HEK293 (cell line): ENCODE measurements around the gene FRMD3.

Experiments used
- CTCF ChIA-PET: fragments of 350-600 bp; formaldehyde crosslinking; extraction: SDS; loops from one replicate; lab custom pipeline; 2021; ENCODE audit warnings: antibody characterized with exemption; lab: Yijun Ruan, JAX
- POLR2A ChIA-PET: fragments of 300-600 bp; formaldehyde crosslinking; extraction: SDS; loops from one replicate; lab custom pipeline; 2020; ENCODE audit warnings: antibody characterized with exemption, inconsistent platforms; lab: Yijun Ruan, JAX
- H3K27ac ChIP-seq: fragments of 200-500 bp; sonication (Bioruptor generic); 2 replicates; pipeline ENCODE4 v1.5.1; 2014; ENCODE audit warnings: low read depth, low read length, control low read depth, inconsistent platforms; ENCODE audit errors: extremely low read depth
- H3K36me3 ChIP-seq, 2 experiments: fragments of 200-500 bp in 1 of 2; sonication (Bioruptor generic) in 1 of 2; 1 replicate in 1 of 2; 2 replicates in 1 of 2; pipeline ENCODE4 v1.5.1; 2014 to 2017; ENCODE audit warnings: inconsistent platforms in 2 of 2, low read length in 2 of 2; ENCODE audit not compliant: control insufficient read depth in 2 of 2, insufficient read depth in 1 of 2
- H3K4me1 ChIP-seq: fragments of 200-500 bp; sonication (Bioruptor generic); 2 replicates; pipeline ENCODE4 v1.5.1; 2014; ENCODE audit warnings: mild to moderate bottlenecking, low read length, inconsistent platforms; ENCODE audit not compliant: control insufficient read depth, insufficient read depth
- H3K4me3 ChIP-seq: 2 replicates; pipeline ENCODE4 v1.5.1; 2011; ENCODE audit warnings: low read depth, mild to moderate bottlenecking, control low read depth, low read length, moderate library complexity
- H3K9me3 ChIP-seq: fragments of 200-500 bp; sonication (Bioruptor generic); 2 replicates; pipeline ENCODE4 v1.5.1; 2014; ENCODE audit warnings: low read depth, low read length, inconsistent platforms; ENCODE audit not compliant: control insufficient read depth, insufficient read depth
- GLIS1 ChIP-seq: fragments of 450-650 bp; formaldehyde crosslinking; IDR thresholded peaks from 2 replicates; pipeline ENCODE4 v1.5.1; 2016; ENCODE audit warnings: missing biosample characterization, missing genetic modification characterization
- KLF1 ChIP-seq: fragments of 450-650 bp; formaldehyde crosslinking; IDR thresholded peaks from 2 replicates; pipeline ENCODE4 v1.5.1; 2016; ENCODE audit warnings: missing biosample characterization, missing genetic modification characterization
- KLF9 ChIP-seq: fragments of 450-650 bp; formaldehyde crosslinking; IDR thresholded peaks from 2 replicates; pipeline ENCODE4 v1.5.1; 2016; ENCODE audit warnings: missing biosample characterization, missing genetic modification characterization, low read depth
- MEIS1 ChIP-seq: sonication (generic); formaldehyde crosslinking; IDR thresholded peaks from 2 replicates; pipeline ENCODE4 v1.8.1; 2022; ENCODE audit warnings: missing genetic modification reagents, mild to moderate bottlenecking, borderline replicate concordance
- SCRT2 ChIP-seq: fragments of 450-650 bp; formaldehyde crosslinking; IDR thresholded peaks from 2 replicates; pipeline ENCODE4 v1.5.1; 2016; ENCODE audit warnings: missing biosample characterization, missing genetic modification characterization
- ZFHX2 ChIP-seq: fragments of 450-650 bp; formaldehyde crosslinking; conservative IDR thresholded peaks from 2 replicates; pipeline ENCODE4 v1.5.1; 2016; ENCODE audit warnings: missing biosample characterization, missing genetic modification characterization
- ZIC2 ChIP-seq: fragments of 450-650 bp; formaldehyde crosslinking; IDR thresholded peaks from 2 replicates; pipeline ENCODE4 v1.5.1; 2016; ENCODE audit warnings: missing biosample characterization, missing genetic modification characterization
- ZNF169 ChIP-seq: fragments of 450-650 bp; formaldehyde crosslinking; IDR thresholded peaks from 2 replicates; pipeline ENCODE4 v1.5.1; 2016; ENCODE audit warnings: missing biosample characterization, missing genetic modification characterization
- ZNF266 ChIP-seq: fragments of 450-650 bp; formaldehyde crosslinking; IDR thresholded peaks from 2 replicates; pipeline ENCODE4 v1.5.1; 2016; ENCODE audit warnings: missing biosample characterization, missing genetic modification characterization, low read depth
- ZNF274 ChIP-seq, 2 experiments: fragments of 200-500 bp in 1 of 2; fragments of 450-650 bp in 1 of 2; sonication (Bioruptor generic) in 1 of 2; formaldehyde crosslinking in 1 of 2; IDR thresholded peaks; 2 replicates each; pipeline versions ENCODE4 v1.5.1 to v1.6.1; 2014 to 2016; ENCODE audit warnings: borderline replicate concordance in 1 of 2, inconsistent platforms in 1 of 2, low read length in 1 of 2, missing biosample characterization in 1 of 2, missing genetic modification characterization in 1 of 2
- ZNF350 ChIP-seq: fragments of 450-650 bp; formaldehyde crosslinking; IDR thresholded peaks from 2 replicates; pipeline ENCODE4 v1.5.0; 2017; ENCODE audit warnings: missing biosample characterization, mild to moderate bottlenecking, missing genetic modification characterization
- ZNF510 ChIP-seq: fragments of 450-650 bp; formaldehyde crosslinking; IDR thresholded peaks from 2 replicates; pipeline ENCODE4 v1.5.1; 2018; ENCODE audit warnings: mild to moderate bottlenecking, missing genetic modification characterization, missing biosample characterization; ENCODE audit not compliant: insufficient replicate concordance
- ZNF521 ChIP-seq: fragments of 450-650 bp; formaldehyde crosslinking; IDR thresholded peaks from 2 replicates; pipeline ENCODE4 v1.5.1; 2017; ENCODE audit warnings: missing biosample characterization, mild to moderate bottlenecking, missing genetic modification characterization
- ZNF548 ChIP-seq: fragments of 450-650 bp; formaldehyde crosslinking; IDR thresholded peaks from 2 replicates; pipeline ENCODE4 v1.5.1; 2016; ENCODE audit warnings: missing biosample characterization, missing genetic modification characterization
- ZNF624 ChIP-seq: fragments of 450-650 bp; formaldehyde crosslinking; IDR thresholded peaks from 2 replicates; pipeline ENCODE4 v1.5.1; 2017; ENCODE audit warnings: missing biosample characterization, missing genetic modification characterization
- ZNF660 ChIP-seq: fragments of 450-650 bp; IDR thresholded peaks from 2 replicates; pipeline ENCODE4 v1.5.1; 2018; ENCODE audit warnings: missing biosample characterization, mild to moderate bottlenecking, missing genetic modification characterization
- ZNF701 ChIP-seq: fragments of 450-650 bp; formaldehyde crosslinking; IDR thresholded peaks from 2 replicates; pipeline ENCODE4 v1.5.1; 2016; ENCODE audit warnings: missing biosample characterization, missing genetic modification characterization
- TF ChIP-seq, protein P1 (sequence below): fragments of 450-650 bp; formaldehyde crosslinking; IDR thresholded peaks from 2 replicates; pipeline ENCODE4 v1.5.1; 2016; ENCODE audit warnings: missing biosample characterization, missing genetic modification characterization
- TF ChIP-seq, protein P2 (sequence below): IDR thresholded peaks from 2 replicates; pipeline ENCODE4 v1.6.1; 2011; ENCODE audit warnings: mild to moderate bottlenecking, low read depth, low read length, borderline replicate concordance
- TF ChIP-seq, protein P3 (sequence below): fragments of 450-650 bp; formaldehyde crosslinking; IDR thresholded peaks from 2 replicates; pipeline ENCODE4; 2016; ENCODE audit warnings: missing biosample characterization, missing genetic modification characterization

Gene FRMD3

DNA sequence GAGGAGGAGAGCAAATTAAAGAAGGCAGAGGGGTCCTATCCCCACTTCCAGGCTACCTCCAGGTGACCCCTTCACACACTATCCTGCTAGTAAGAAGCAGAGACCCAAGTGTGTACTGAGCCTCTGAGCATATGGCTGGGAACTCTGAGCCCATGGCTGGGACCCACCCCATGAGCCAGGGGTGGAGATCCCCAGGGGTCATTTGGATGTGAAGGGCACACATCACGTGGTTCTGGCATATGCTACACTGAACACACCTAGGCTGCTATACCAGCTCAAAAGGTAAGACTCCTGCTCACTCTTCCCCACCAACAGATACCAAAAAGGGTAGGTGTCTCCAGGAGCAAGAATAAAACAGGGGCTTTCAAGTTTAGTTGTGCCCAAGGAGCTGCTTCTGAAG lies 149.9 kb downstream of the FRMD3 start:
- no peaks in the 10 kb centered on the region for H3K4me1 ChIP-seq
- POLR2A ChIA-PET: no interaction called here
- CTCF ChIA-PET: interaction anchor here (0.5 kb wide), 1 partner anchor 19 kb away, joined by 3 read pairs; no protein-coding TSS in a partner anchor
- H3K9me3 ChIP-seq: no peaks in the 10 kb centered on the region
- H3K4me3 ChIP-seq: no peak overlapping the region
- no peak overlapping the region for H3K27ac ChIP-seq
- no peaks in the 10 kb centered on the region for H3K36me3 ChIP-seq
- TF ChIP-seq ZNF660 (tag by site-specific recombination) (no peak), ZNF624 (no peak)

DNA sequence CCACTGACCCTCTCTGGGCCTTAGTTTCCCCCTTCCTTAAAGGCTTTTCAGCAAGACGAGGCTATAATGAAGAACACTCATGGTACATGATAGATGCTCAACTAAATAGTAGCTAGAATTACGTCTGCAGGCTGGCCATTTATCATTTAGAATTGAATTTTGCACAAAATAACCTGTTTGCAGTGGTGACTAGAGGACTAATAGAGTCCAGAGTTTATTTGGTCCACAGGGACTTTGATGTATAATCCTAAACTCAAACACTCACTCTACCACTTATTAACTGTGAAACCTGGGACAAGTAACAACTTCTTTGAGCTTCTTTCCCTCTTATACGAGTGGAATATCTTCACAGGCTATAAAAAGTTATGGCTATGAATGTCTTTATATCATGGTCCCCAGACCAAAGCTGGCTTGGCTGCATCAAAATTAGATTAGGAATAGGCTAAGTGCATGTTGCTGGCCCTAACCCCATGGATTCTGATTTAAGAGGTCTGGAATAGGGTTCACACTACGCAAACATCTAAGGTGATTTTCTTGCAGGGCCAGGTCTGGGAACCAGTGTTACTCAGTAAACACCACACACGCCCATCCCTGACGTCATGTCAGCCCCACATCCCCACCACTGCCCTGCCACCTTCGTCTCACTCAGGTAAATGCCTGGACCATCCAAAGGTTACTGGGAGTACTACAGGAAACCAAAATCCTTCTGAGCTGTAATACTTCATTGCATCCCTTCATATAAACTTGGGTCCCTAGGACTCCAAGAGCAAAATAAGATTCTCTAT lies 150.6 kb downstream of the FRMD3 start:
- ChIA-PET POLR2A (no interaction called here), CTCF (interaction anchor here (0.7 to 1.4 kb wide), 2 partner anchors 28 to 54 kb away, joined by 3 to 4 read pairs; no protein-coding TSS in a partner anchor)
- Histone ChIP-seq H3K36me3 (no peaks in the 10 kb centered on the region), H3K27ac (no peak overlapping the region), H3K9me3 (no peaks in the 10 kb centered on the region), H3K4me3 (no peak overlapping the region), H3K4me1 (no peaks in the 10 kb centered on the region)
- TF ChIP-seq ZNF701: no peak

DNA sequence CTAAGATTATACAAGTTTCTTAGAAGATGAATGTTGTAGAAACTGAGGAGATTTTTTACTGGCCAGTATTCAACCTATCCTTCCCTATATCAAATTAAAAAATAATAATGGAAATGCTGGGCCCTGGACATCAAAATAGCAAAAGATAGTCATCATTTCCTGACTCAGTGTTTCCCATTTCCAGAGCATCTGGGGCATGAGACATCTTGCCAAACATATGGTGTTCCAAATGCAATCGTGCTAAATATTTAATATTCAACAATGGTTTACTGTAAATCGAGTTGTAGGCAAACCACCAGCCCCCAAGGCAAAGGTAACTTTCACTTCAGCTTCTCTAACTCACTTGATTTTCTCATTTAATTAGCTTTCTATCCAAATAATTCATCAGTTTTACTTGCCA lies 152.9 kb downstream of the FRMD3 start:
- Histone ChIP-seq H3K36me3 (no peaks in the 10 kb centered on the region), H3K4me1 (no peaks in the 10 kb centered on the region)
- TF ChIP-seq ZNF350 (tag by site-specific recombination): no peak
- TF ChIP-seq, protein P1, sequence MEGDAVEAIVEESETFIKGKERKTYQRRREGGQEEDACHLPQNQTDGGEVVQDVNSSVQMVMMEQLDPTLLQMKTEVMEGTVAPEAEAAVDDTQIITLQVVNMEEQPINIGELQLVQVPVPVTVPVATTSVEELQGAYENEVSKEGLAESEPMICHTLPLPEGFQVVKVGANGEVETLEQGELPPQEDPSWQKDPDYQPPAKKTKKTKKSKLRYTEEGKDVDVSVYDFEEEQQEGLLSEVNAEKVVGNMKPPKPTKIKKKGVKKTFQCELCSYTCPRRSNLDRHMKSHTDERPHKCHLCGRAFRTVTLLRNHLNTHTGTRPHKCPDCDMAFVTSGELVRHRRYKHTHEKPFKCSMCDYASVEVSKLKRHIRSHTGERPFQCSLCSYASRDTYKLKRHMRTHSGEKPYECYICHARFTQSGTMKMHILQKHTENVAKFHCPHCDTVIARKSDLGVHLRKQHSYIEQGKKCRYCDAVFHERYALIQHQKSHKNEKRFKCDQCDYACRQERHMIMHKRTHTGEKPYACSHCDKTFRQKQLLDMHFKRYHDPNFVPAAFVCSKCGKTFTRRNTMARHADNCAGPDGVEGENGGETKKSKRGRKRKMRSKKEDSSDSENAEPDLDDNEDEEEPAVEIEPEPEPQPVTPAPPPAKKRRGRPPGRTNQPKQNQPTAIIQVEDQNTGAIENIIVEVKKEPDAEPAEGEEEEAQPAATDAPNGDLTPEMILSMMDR (tag by site-specific recombination): no peak
- no peak for TF ChIP-seq ZFHX2
- TF ChIP-seq KLF9 (tag by site-specific recombination): no peak
- no peak for TF ChIP-seq GLIS1 (tag by site-specific recombination)
- no peak for TF ChIP-seq MEIS1
- TF ChIP-seq ZNF266 (tag by site-specific recombination): no peak
- TF ChIP-seq, protein P2, sequence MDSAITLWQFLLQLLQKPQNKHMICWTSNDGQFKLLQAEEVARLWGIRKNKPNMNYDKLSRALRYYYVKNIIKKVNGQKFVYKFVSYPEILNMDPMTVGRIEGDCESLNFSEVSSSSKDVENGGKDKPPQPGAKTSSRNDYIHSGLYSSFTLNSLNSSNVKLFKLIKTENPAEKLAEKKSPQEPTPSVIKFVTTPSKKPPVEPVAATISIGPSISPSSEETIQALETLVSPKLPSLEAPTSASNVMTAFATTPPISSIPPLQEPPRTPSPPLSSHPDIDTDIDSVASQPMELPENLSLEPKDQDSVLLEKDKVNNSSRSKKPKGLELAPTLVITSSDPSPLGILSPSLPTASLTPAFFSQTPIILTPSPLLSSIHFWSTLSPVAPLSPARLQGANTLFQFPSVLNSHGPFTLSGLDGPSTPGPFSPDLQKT: no peak
- no peak for TF ChIP-seq ZNF169
- no peak for TF ChIP-seq ZNF548 (tag by site-specific recombination)
- no peak for TF ChIP-seq ZNF521
- no peak for TF ChIP-seq SCRT2 (tag by site-specific recombination)
- no peak for TF ChIP-seq KLF1 (tag by site-specific recombination)
- TF ChIP-seq ZNF274 (IDR thresholded peaks at IDR 0.05; ENCODE audit: low read length): no peak
- TF ChIP-seq ZNF274 (tag by site-specific recombination; IDR thresholded peaks at IDR 0.05; ENCODE audit: borderline replicate concordance): no peak
- no peak for TF ChIP-seq ZIC2
- TF ChIP-seq ZNF510 (tag by site-specific recombination): no peak
- TF ChIP-seq, protein P3, sequence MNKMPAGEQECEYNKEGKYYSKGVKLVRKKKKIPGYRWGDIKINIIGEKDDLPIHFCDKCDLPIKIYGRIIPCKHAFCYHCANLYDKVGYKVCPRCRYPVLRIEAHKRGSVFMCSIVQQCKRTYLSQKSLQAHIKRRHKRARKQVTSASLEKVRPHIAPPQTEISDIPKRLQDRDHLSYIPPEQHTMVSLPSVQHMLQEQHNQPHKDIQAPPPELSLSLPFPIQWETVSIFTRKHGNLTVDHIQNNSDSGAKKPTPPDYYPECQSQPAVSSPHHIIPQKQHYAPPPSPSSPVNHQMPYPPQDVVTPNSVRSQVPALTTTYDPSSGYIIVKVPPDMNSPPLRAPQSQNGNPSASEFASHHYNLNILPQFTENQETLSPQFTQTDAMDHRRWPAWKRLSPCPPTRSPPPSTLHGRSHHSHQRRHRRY (tag by site-specific recombination): no peak
- TF ChIP-seq, all 188 proteins: peak for 0
- no peak overlapping the region for H3K4me3 ChIP-seq
- ChIA-PET CTCF (no interaction called here), POLR2A (no interaction called here)
- no peaks in the 10 kb centered on the region for H3K9me3 ChIP-seq
- H3K27ac ChIP-seq: no peak overlapping the region
